Omental fat pad (tissue), 4 donors: ENCODE results near the gene SNX5. TPM values are rescaled to one million over a fixed set of nuclear protein-coding genes. Genes with fewer than 3 reads are reported as not detected.

Experiments
- ATAC-seq: fragments of 150-250 bp; one replicate; pipeline ENCODE4 v1.9.1; 2016; ENCODE audit warnings: mild to moderate bottlenecking, moderate library complexity; ENCODE audit not compliant: low FRiP score
- DNase-seq: peaks from one replicate; pipeline ENCODE4 v3.0.0-alpha.2; 2019; ENCODE audit warnings: low spot score
- total RNA-seq, 4 donors: library from RNA; depleted of rRNA; stranded (reverse); fragments of >200 nt; gene quantifications; one replicate each; pipeline ENCODE4 v1.1.0, GENCODE V29; 2016
- TF ChIP-seq, protein P1 (sequence below), 3 donors: fragments of 450-650 bp; IDR thresholded peaks; one replicate each; pipeline ENCODE4 v1.5.1; 2016 to 2017; ENCODE audit warnings: antibody characterized with exemption in 3 of 3, mild to moderate bottlenecking in 3 of 3, moderate library complexity in 2 of 3

SNX5 gene
- total RNA-seq, 4 donors from 2014 or later: 101 to 232 (median 110) TPM

- TF ChIP-seq, protein P1, sequence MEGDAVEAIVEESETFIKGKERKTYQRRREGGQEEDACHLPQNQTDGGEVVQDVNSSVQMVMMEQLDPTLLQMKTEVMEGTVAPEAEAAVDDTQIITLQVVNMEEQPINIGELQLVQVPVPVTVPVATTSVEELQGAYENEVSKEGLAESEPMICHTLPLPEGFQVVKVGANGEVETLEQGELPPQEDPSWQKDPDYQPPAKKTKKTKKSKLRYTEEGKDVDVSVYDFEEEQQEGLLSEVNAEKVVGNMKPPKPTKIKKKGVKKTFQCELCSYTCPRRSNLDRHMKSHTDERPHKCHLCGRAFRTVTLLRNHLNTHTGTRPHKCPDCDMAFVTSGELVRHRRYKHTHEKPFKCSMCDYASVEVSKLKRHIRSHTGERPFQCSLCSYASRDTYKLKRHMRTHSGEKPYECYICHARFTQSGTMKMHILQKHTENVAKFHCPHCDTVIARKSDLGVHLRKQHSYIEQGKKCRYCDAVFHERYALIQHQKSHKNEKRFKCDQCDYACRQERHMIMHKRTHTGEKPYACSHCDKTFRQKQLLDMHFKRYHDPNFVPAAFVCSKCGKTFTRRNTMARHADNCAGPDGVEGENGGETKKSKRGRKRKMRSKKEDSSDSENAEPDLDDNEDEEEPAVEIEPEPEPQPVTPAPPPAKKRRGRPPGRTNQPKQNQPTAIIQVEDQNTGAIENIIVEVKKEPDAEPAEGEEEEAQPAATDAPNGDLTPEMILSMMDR (IDR thresholded peaks at IDR 0.05): no peak
- ATAC-seq: no peak
- no peak for DNase-seq
These were observed 25.0 kb upstream of the SNX5 start for GRCh38 chr20:17993546-17993945.

DNA sequence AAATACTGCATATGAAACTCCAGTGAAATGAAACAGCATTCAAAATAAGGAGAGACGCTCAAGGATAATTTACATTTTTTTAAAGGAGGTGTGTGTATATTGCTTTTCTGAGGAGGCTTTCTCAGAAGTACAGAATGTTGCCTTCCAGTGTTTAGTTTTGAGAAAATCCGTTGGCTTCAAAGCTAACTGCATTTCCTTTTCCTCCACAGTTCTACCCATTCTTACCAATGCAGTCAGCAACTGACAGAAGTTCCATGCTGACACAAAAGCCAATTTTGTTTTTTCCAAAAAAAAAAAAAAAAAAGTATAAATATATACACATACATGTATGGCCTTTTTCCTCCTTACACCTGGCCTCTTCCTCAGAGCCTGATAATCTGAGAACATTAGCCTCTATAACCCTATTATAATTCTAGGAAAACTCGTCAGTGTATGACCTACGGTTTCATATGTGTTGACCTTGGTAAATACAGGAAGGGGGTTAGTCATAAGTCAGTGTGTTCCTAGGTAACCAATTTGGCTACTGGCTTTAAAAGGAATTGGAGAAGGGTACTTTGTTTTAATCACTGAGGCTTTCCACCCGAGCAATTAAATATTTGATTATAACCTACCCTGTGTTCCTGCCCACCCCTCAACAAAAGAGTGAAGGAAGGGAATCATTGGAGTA is 24.4 kb upstream of the SNX5 start:
- DNase-seq (no peak), ATAC-seq (no peak)
- TF ChIP-seq, protein P1 (IDR thresholded peaks at IDR 0.05): no peak

GRCh38 chr20:17992224-17992637 is 23.6 kb upstream of the SNX5 start:
- ATAC-seq: no peak
- TF ChIP-seq, protein P1 (IDR thresholded peaks at IDR 0.05): no peak
- no peak for DNase-seq

GRCh38 chr20:17990278-17990972 is 21.8 kb upstream of the SNX5 start:
- ATAC-seq (no peak), DNase-seq (no peak)
- TF ChIP-seq, protein P1 (IDR thresholded peaks at IDR 0.05): no peak

- TF ChIP-seq, protein P1 (IDR thresholded peaks at IDR 0.05): no peak
- no peak for DNase-seq
- no peak for ATAC-seq
These were observed 19.4 kb upstream of the SNX5 start for GRCh38 chr20:17987988-17988387.

DNA sequence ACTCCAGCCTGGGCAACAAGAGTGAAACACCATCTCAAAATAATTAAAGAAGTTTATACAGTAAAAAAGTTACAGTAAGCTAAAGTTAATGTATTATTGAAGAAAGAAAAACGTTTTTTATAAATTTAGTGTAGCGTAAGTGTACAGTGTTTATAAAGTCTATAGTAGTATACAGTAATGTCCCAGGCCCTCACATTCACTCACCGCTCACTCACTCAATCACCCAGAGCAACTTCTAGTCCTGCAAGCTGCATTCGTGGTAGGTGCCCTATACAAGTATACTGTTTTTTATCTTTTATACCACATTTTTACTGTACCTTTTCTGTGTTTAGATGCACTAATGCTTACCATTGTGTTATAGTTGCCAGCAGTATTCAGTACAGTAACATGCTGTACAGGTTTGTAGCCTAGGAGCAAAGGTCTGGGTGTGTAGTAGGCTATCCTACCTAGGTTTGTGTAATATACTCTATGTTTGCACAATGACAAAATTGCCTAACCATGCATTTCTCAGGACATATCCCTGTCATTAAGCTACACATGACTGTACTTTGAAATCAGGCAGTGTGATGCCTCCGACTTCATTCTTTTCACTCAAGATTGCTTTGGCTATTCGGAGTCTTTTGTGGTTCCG is 16.9 kb upstream of the SNX5 start:
- TF ChIP-seq, protein P1 (IDR thresholded peaks at IDR 0.05): no peak
- ATAC-seq (no peak), DNase-seq (no peak)
